Esophagus mucosa (tissue), 1 donor: ENCODE results near the gene CFAP299. TPM values are rescaled to one million over a fixed set of nuclear protein-coding genes. Genes with fewer than 3 reads are reported as not detected.
"Not testable (repeated sequence)": the region's sequence is repeated elsewhere in the genome, so short reads cannot be mapped to it uniquely, and the experiment has no call there.

Source experiments
- ATAC-seq: fragments of 200-7000 bp; cut with Tn5 transposase; one replicate; pipeline ENCODE4 v1.9.1; 2020
- total RNA-seq: library from RNA; stranded (reverse); gene quantifications from one replicate; pipeline ENCODE4 v1.2.4, GENCODE V29; 2023
- donor health status: DM: yes; HTN: yes; CAD: no.

Gene CFAP299
- not detected for total RNA-seq

DNA sequence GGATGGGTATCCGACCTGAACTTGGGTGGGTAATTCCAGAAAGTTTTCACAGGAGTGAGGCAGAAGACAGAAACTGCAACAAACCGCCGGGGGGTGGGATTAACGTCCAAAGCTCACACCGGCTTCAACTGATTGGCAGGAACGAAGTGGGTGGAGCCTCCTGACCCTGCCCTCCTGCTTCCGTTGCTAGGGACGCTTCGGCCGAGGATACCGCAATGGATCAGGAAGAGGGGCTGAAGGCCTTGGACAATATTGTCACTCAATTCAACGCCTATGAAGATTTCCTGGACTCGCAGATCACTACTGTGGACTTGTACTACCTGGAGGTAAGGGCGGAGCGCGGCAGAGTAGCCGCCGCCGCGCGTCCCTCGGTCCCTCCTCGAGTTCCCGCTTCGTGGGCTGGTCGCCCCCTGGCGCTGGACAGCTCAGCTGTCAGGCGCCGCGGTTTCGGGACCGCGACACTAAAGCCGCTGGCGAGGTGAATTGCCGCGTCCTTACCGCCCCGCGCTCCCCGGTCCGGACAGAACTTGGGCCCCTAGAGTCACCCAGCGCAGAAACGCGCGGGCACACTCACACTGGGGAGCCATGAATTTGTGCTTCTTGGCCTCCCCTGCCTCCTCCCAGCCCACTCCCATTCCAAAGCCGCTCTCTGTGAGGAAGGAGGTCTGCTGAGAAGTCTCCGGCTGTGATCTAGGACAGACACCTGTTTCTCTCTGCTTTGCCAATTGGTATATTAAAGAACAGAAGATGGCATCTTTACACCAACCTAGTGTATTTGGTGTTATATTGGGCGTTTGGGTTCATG is at the start of gene CFAP299:
Gene CFAP299 (plus strand): TSS at position 177 of the 805 bp plus-strand sequence.
- ATAC-seq = peak; percentile 76

DNA sequence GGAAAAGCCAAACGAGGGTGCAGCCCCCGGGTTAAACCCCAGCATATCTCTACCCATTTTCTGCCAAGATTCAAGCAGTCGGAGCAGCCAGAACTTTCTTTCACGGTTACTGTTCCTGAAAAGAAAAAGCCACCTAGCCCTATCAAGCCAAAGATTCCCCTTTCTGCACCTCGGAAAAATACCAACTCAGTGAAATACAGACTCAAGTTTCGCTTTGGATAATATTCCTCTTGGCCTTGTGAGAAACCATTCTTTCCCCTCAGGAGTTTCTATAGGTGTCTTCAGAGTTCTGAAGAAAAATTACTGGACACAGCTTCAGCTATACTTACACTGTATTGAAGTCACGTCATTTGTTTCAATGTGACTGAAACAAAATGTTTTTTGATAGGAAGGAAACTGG is 49.1 kb upstream of the CFAP299 start:
- no peak for ATAC-seq

DNA sequence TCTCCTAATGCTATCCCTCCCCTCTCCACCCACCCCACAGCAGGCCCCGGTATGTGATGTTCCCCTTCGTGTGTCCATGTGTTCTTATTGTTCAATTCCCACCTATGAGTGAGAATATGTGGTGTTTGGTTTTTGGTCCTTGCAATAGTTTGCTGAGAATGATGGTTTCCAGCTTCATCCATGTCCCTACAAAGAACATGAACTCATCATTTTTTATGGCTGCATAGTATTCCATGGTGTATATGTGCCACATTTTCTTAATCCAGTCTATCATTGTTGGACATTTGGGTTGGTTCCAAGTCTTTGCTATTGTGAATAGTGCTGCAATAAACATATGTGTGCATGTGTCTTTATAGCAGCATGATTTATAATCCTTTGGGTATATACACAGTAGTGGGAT is 44.9 kb upstream of the CFAP299 start:
- ATAC-seq = not testable (repeated sequence)

DNA sequence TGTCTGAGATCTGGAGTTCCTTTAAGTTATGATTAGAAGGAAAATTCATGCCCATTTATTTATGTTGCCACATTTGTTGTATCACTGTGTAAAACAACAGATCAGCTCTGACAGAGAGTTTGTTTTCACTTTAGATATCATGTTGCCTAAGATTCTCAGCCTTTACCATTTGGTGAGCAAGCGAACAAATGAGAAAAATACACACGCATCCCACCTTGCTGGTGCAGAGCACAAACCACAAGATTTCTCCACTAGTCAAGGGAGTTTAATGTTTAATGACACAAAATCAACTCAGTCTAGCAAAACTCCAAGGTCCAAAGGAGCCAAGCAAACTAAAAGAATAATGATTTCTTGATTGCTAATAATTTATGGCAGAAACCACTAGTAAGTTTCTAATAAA is 41.3 kb upstream of the CFAP299 start:
- ATAC-seq = no peak

DNA sequence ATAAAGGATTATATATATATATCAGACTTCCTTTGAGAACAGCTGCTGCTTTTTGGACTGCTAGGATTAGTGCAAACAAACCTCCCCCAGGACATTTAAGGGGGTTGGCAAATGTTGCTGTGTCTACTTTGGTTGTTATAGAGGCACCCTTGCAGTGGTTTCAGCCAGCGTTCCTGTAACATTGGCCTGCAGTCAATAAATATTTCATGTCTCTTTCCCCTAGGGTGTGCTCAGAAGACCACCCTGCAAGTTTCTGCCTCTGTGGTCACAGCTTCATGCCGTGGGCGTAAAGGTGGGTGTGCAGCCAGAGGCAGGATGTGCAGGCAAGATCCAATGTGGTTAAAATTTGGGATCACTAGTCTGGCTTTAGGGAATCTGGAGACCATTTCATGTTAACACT is 40.2 kb upstream of the CFAP299 start:
- no peak for ATAC-seq

DNA sequence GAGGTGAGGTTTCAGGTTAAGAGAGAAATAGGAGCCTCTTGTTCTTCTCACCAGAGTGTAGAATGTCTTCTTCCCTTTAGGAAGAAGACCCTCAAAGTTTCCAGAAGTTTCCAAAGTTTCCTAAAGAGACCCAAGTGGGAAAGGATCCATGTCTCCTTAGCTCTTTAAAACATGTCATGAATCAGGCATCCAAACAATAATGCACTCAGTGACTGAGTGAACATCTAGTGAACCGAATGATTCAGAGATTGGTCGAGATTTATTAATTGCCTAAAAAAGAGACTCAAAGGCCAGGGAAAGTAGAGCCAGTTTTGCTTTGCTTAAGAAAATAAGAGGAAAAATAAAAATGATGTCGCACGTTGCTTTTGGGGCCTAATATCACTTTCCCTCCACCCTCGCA is 39.7 kb upstream of the CFAP299 start:
- no peak for ATAC-seq

DNA sequence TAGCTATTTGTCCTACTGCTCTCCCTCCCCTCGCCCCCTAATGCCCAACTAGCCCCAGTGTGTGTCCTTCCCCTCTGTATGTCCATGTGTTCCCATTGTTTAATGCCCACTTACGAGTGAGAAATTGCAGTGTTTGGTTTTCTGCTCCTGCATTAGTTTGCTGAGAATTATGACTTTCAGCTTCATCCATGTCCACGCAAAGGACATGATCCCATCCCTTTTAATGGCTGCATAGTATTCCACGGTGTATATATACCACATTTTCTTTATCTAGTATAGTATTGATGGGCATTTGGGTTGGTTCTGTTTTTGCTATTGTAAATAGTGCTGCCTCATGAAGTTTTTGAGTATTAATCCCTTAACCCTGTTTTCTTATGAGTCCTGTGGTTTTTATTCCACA is 33.6 kb upstream of the CFAP299 start:
- ATAC-seq = no peak

DNA sequence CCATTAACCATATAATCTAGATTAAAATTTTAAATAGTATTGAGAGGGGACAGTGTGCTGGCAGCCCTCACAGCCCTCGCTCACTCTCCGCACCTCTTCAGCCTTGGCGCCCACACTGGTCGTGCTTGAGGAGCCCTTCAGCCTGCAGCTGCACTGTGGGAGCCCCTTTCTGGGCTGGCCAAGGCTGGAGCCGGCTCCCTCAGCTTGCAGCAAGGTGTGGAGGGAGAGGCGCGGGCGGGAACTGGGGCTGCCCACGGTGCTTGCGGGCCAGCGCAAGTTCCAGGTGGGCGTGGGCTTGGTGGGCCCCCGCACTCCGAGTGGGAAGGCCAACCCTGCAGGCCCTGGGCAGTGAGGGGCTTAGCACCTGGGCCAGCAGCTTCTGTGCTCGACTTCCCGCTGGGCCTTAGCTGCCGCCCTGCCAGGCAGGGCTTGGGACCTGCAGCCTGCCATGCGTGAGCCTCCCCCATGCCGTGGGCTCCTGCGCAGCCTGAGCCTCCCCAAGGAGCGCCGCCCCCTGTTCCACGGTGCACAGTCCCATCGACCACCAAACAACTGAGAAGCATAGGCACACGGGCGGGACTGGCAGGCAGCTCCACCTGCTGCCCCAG is 32.8 kb upstream of the CFAP299 start:
- ATAC-seq = no peak

DNA sequence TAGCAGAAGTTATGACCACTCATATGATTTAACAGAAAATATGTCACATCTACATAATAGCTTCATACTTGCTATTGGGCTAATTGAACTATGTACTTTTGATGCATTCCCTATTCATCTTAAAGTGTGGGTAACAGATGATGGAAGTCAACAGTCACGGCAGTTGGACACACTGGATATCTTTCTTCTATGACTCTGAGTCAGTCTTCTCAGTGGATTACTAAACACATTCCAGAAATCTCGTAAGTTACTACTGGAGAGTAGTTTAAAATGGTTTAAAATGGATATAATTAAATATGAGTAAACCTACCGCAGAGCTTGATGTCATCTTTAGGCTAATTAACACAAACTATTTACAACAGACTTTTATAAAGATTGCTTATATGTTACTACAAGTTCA is 30.1 kb upstream of the CFAP299 start:
- no peak for ATAC-seq

DNA sequence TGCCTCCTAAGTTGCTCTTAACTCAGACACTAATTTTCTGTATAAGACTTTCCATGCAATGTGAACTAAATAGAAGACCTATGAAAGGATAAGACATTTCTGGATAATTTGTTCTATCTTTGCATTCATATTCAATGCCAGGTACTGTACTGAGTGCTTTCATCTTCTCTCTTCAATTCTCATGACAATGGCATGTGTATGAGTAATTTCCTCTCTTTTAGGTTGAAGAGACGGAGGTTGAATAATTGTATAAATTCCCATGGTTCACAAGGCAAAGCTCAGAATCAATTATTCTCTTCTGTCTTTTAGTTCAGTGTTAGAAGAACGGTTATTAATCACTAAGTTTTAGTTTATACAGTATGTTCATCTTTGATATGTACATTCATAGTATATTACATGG is 29.3 kb upstream of the CFAP299 start:
- ATAC-seq = no peak

DNA sequence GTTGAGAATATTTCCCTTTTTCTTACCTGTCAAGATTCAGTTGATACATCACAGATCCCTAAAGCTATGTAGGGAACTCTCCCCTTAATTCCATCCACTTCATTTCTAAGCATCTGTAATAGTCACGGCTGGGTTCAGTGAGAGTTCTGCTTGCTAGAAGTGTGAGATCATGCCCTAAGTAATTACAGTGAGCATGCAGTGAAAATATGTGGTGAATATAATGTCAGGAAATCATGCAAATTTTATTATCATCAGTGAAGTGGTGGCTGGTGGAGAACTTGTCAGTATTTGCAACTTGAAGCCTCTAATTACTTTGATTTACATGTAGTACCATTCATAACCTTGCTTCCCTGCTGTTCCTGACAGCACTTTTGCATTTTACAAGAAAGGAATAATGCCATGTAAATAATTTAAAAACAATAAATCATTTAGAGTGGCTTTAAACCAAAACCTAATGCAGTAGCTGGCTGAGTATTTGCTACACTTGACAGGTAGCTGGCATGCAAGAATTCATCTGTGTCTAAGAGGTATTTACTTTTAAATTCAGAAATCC is 28.3 kb upstream of the CFAP299 start:
- ATAC-seq = peak; percentile 69

DNA sequence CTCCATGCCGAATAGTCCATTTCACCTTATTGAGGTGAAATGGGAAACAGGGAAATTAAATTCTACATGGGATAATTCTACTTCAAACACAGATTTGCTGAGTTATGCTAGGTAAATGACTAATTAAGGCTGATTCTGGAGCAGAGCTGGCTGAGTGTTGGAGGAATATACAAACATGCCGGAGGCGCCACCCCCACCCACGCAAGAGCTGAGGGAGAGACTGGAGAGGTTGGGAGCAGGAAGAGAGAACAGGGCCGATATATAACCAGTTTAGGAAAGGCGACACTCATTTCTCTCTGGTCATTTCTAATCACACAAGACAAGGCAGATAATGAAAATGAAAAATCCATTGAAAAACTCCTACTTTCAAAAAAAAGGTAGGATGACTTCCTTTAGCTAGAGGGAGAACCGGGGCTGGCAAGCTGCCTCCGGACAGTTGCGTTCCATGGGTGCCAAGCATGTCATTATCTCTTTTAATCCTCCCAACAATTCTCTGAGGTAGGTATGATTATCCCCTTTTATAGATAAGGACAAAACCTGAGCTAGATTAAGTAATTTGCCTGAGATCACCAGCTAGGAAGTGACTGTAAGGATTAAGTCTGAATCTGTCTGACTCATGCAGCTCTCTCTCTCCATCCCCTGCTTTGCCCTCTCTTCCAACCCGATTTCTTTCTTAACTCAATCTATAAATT is 27.6 kb upstream of the CFAP299 start:
- ATAC-seq = peak; percentile 76

DNA sequence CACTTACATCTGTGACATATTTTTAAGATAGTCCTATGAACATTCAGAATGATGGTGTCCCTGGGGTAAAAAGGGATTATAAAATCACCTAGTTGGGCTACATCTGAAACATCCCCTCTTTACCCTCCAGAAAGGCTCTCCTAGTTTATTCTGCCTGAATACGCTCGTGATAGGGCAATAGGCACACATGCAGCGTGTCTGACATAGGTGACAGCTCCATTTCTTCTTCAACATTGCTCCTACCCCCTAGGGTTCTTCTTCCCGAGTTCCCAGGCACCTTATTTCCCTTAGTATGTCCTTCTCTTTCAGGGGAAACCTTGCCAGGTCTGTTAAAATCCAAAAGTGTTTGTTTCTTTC is 27.1 kb upstream of the CFAP299 start:
- no peak for ATAC-seq

DNA sequence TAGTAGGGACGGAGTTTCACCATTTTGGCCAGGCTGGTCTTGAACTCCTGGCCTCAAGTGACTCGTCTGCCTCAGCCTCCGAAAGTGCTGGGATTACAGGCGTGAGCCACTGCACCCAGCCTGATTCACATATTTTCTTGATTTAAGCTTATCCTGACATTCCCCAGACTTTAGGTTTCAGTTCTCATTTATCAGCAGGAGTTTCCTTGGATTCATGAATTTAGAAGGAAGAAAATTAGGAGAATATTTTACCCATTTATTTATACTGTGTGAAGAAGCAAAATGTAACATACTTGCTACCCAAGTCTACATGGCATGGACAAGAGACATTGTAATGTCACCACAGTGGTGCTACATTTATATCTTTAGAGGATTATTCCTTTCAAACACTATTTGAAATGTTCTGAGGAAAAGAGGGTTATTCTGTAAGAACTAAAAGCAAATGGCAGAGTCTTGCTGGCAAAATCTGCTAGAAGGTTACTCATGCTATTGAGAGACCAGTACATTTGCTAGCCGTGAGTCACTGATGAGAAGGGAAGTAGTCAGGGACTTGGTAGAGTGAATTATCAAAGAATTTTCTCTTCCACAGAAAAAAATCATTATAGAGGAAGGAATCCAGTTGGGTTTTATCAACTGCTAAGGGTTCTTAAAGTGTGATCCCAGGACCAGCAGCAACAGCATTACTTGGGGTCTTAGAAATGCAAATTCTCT is 26.1 kb upstream of the CFAP299 start:
- peak; percentile 58 for ATAC-seq

DNA sequence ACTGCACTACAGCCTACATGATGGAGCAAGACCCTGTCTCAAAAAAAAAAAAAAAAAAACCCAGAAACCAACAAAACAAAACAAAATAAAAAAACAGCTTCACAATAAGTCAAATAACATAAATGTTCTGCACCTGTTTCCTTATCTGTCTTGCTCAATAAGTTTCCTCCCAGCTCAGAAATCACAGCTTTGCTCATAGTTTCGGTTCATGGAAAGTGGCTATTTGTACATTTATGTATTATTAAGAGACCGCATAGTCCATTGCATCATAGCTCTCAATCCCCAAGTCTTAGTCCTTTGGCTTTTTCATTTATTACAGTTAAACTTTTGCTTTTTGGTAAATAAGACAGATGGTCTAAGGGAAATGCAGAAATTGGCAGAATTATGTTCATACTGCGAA is 24.4 kb upstream of the CFAP299 start:
- no peak for ATAC-seq

DNA sequence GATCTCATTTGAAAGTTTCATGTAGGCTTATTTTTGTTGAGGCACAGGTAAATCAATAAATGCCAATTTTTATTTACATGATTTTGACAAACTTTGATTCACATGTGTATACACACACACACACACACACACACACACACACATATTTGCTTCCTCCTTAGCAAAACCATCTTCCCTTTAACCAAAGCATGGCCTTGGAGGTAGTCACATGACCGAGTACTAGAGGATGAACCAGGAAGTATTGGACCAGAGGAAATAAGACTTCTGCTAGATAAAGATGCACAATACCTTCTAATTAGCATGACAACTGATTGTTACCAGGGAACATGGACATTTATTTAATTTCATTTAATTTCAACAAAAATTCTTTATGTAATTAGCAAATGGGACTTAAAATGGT is 23.4 kb upstream of the CFAP299 start:
- no peak for ATAC-seq

DNA sequence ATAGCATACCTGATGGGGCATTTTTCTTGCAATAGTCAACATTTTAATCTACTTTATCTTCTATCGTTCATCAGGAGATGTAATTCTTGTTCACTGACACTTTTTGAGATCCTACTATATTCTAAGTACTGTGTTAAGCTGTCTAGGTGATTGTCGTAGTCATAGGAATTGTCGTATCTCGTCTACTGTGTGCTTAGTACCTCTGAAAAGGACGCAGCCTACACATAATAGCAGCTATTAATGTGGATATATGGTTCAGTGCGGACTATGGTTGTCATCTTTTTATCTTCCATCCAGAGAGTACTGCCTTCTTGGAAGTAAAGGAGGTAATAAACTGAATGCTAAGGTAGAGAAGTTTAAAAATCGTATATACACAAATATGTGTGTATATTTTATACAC is 21.9 kb upstream of the CFAP299 start:
- ATAC-seq = no peak

DNA sequence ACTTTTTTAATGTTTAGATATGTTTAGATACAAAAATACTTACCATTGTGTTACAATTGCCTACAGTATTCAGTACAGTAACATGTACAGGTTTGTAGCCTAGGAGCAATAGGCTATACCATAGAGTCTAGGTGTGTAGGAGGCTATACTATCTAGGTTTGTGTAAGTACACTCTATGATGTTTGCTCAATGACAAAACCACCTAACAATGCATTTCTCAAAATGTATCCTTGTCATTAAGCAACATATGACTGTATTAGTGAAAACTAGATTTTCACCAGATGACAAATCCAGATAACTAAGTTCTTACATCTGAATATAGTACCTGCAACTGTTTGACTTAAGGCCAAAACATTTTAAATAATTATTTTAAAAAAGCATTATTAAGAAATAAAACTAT is 19.7 kb upstream of the CFAP299 start:
- ATAC-seq = not testable (repeated sequence)

DNA sequence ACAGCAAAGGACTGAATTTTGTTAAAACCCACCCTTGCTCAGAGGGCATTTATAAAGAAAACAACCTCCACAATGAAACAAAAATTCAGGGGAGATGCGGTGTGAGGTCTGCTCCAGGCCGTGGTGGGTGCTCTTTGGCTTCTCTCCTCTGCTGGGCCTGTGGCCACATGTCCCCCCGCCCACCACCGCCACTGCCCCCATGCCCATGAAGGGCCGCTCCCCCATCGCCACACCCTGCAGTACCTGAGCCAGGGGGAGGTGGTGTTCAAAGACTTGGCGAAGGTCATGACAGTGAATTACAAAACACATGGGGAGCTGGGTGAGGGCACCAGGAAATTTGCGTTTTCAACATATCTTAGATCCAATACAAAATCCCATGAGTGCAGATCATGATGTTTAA is 14.2 kb upstream of the CFAP299 start:
- ATAC-seq = no peak

DNA sequence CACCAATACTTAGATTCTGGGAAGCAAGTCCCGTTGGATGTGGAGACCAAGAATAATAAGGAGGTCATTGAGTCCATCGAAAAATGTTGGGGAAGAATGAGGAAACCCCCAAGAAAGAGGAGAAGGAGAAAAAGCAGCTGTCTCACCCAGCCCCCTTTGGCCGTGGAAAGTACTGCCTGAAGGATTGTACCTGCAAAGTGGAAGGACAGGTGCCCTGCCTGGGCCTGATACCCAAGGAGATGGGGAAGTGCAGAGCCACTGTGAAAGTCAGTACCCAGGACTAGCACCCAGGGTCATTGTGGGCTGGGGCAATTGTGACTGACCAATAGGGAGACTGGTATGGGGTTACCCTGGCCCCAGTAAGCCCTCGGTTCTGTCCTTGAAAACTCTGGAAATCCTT is 13.8 kb upstream of the CFAP299 start:
- ATAC-seq = no peak

DNA sequence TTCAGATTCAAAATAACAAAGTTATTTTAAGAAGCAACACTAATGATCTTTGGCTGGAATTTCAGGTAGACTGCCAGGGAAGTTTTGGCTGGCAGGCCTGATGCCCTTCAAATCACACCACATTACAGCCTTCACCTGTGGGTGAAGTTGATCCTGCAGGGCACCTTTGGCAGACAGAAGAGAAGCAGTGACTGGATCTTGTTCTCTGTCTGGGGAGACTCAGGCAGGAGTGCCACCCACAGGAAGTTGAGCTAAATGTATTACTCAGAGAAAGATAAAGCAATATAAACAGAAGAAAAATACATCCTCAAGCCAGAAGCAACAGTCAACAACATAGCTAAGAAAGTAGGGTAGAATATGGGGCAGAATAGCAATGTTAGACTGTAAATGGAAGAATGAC is 12.8 kb upstream of the CFAP299 start:
- ATAC-seq = no peak

DNA sequence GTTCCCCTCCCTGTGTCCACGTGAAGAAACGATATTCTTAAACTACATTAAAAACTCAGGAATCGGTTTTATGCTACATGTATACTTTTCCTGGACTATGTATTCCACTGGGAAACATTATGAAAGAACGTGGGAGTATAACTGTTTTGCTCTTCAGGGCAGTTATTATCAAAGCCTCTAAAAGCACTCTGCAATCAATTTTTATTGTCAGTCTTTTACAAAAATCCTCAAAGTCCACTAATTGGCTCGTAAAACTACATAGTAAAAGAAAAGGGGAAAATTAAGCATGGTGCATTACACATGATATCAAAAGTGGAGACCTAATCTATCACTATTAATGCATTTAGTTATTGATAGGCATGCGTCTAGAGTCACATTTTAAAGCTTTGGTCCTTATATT is 11.4 kb upstream of the CFAP299 start:
- no peak for ATAC-seq

DNA sequence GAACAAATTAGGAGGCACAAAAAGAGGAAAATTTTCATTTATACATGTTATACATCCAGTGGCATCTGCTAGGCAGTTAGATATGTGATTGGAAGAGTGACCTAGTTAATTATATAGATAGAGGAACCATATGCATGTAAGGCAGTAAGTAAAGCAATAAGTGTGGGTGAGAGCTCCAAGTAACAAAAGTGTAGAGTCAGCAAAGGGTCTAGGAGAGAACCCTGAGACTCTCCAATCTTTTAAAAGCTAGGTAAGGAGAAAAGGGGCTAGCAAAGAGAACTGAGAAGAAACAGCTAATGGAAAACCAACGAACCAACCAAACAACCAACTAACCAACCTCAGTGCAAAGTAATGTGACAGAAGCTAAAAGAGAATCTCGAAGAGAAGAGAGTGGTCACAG is 3.8 kb upstream of the CFAP299 start:
- no peak for ATAC-seq
